Smooth muscle cell (in vitro differentiated cells): Measurements from ENCODE around the gene XYLT1. TPM values are rescaled to one million over a fixed set of nuclear protein-coding genes. Genes with fewer than 3 reads are reported as not detected.

ENCODE experiments used
- DNase-seq: peaks from one replicate; lab custom pipeline; 2025; ENCODE audit not compliant: unreplicated experiment; lab: John Stamatoyannopoulos, UW
- H2AFZ ChIP-seq: fragments of 200-600 bp; sonication (generic); 2 replicates; pipeline ENCODE4 v1.6.0; 2016; ENCODE audit warnings: antibody characterized with exemption, low read depth, mild to moderate bottlenecking
- H3F3A ChIP-seq: fragments of 200-600 bp; sonication (generic); 2 replicates; pipeline ENCODE4 v1.6.0; 2017; ENCODE audit warnings: antibody characterized with exemption, low read depth
- H3K27ac ChIP-seq: fragments of 200-600 bp; sonication (generic); 2 replicates; pipeline ENCODE4 v1.5.1; 2016; ENCODE audit warnings: low read depth, mild to moderate bottlenecking
- H3K27me3 ChIP-seq: fragments of 200-600 bp; sonication (generic); 2 replicates; pipeline ENCODE4 v1.6.1; 2016; ENCODE audit warnings: low read depth, mild to moderate bottlenecking
- H3K36me3 ChIP-seq: fragments of 200-600 bp; sonication (generic); 2 replicates; pipeline ENCODE4 v1.5.1; 2016; ENCODE audit warnings: low read depth
- H3K4me1 ChIP-seq: fragments of 200-600 bp; sonication (generic); 2 replicates; pipeline ENCODE4 v1.5.1; 2016; ENCODE audit warnings: low read depth
- H3K4me2 ChIP-seq: fragments of 200-600 bp; sonication (generic); 2 replicates; pipeline ENCODE4 v1.6.0; 2016; ENCODE audit warnings: mild to moderate bottlenecking
- H3K4me3 ChIP-seq: fragments of 200-600 bp; sonication (generic); 2 replicates; pipeline ENCODE4 v1.5.1; 2016; ENCODE audit warnings: mild to moderate bottlenecking
- H3K79me2 ChIP-seq: fragments of 200-600 bp; sonication (generic); 2 replicates; pipeline ENCODE4 v1.6.0; 2016; ENCODE audit warnings: low read depth, mild to moderate bottlenecking
- H3K9ac ChIP-seq: fragments of 200-600 bp; sonication (generic); 2 replicates; pipeline ENCODE4 v1.6.0; 2016; ENCODE audit warnings: low read depth
- H3K9me3 ChIP-seq: fragments of 200-600 bp; sonication (generic); replicated peaks from 2 replicates; pipeline ENCODE4 v1.5.1; 2016; ENCODE audit warnings: low read depth
- H4K20me1 ChIP-seq: fragments of 200-600 bp; sonication (generic); 2 replicates; pipeline ENCODE4 v1.6.0; 2016; ENCODE audit warnings: low read depth
- WGBS: methylation state at CpG from one replicate; pipeline ENCODE4 v1.1.7; 2016; ENCODE audit warnings: low lambda C conversion rate; 5-methylcytosine and 5-hydroxymethylcytosine counted together
- polyA plus RNA-seq: library from polyadenylated mRNA; unstranded; fragments of >200 nt; fragmentation: Nextera tagmentation; extraction: Ambion mirVana; gene quantifications from 2 replicates; pipeline ENCODE4 v1.2.1, GENCODE V29; 2016
- total RNA-seq: library from RNA; depleted of rRNA; stranded (reverse); fragments of >200 nt; gene quantifications from 2 replicates; pipeline ENCODE4 v1.2.3, GENCODE V29; 2014
- TF ChIP-seq, protein P1 (sequence below): fragments of 200-600 bp; sonication (generic); IDR thresholded peaks from 2 replicates; pipeline ENCODE4 v1.5.1; 2017; ENCODE audit warnings: borderline replicate concordance, mild to moderate bottlenecking, antibody characterized with exemption; ENCODE audit not compliant: insufficient read depth, poor library complexity, severe bottlenecking

Gene XYLT1
- total and polyA plus RNA-seq, 2 experiments from 2014 or later: 9.5 to 19.9 TPM

DNA sequence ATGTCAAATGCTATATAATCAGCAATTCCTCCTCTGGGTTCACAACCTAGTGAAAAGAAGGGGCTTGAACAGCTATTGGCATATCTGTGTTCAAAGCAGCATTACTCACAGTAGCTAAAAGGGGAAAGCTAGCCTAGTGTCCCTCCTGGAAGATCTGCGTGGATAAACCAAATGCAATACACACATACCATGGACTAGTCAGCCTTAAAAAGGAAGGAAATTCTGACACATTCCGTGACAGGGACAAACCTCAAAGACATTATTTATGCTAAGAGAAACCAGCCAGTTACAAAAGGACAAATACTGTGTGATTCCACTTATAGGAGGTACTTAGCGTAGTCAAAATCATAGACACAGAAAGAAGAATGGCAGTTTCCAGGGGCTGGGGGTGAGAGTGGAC, 90.1 kb downstream of the XYLT1 start:
- Histone ChIP-seq H3K4me2 (peak overlapping the region; percentile 34), H3K9ac (no peak overlapping the region), H3K27ac (peak overlapping the region; percentile 12), H3K4me3 (no peak overlapping the region), H2AFZ (no peak overlapping the region), H4K20me1 (peaks cover 94% of the 10 kb centered on the region), H3K36me3 (no peaks in the 10 kb centered on the region), H3K4me1 (peaks cover 47% of the 10 kb centered on the region), H3K79me2 (no peaks in the 10 kb centered on the region), H3K9me3 (no peaks in the 10 kb centered on the region), H3K27me3 (no peaks in the 10 kb centered on the region), H3F3A (peaks cover 12% of the 10 kb centered on the region)
- DNase-seq: no peak
- WGBS: 22% methylated on average over 3 of the region's 3 CpGs
- TF ChIP-seq, protein P1, sequence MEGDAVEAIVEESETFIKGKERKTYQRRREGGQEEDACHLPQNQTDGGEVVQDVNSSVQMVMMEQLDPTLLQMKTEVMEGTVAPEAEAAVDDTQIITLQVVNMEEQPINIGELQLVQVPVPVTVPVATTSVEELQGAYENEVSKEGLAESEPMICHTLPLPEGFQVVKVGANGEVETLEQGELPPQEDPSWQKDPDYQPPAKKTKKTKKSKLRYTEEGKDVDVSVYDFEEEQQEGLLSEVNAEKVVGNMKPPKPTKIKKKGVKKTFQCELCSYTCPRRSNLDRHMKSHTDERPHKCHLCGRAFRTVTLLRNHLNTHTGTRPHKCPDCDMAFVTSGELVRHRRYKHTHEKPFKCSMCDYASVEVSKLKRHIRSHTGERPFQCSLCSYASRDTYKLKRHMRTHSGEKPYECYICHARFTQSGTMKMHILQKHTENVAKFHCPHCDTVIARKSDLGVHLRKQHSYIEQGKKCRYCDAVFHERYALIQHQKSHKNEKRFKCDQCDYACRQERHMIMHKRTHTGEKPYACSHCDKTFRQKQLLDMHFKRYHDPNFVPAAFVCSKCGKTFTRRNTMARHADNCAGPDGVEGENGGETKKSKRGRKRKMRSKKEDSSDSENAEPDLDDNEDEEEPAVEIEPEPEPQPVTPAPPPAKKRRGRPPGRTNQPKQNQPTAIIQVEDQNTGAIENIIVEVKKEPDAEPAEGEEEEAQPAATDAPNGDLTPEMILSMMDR: no peak

DNA sequence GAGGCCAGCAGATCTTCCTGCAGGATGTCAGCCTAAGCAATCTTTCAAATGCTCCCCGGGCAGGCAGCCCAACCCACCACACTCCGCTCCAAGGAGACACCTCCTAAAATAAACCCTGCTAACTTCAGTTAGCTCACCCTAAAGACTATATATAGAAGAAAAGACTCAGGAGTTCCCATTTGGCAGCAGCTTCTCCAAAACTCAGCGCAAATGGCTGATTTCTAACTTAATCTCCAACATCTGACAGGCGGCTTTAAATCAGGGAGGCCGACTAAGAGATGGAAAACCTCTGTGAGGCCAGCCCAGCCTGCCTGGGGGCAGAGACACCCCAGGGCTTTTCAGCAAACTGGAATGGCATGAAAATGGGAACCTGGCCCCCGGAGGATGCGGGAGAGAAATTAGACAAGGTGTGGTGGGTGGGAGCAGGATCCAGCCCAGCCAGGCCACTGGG, 91.6 kb downstream of the XYLT1 start:
- Histone ChIP-seq H3K9me3 (no peaks in the 10 kb centered on the region), H4K20me1 (peaks cover 96% of the 10 kb centered on the region), H3K27me3 (no peaks in the 10 kb centered on the region), H3F3A (peaks cover 17% of the 10 kb centered on the region), H3K4me3 (no peak overlapping the region), H2AFZ (no peak overlapping the region), H3K36me3 (no peaks in the 10 kb centered on the region), H3K9ac (no peak overlapping the region), H3K4me2 (peak overlapping the region; percentile 55), H3K4me1 (peaks cover 44% of the 10 kb centered on the region), H3K27ac (peak overlapping the region; percentile 5), H3K79me2 (no peaks in the 10 kb centered on the region)
- WGBS: 15% methylated on average over 7 of the region's 7 CpGs
- no peak for DNase-seq
- TF ChIP-seq, protein P1: no peak

DNA sequence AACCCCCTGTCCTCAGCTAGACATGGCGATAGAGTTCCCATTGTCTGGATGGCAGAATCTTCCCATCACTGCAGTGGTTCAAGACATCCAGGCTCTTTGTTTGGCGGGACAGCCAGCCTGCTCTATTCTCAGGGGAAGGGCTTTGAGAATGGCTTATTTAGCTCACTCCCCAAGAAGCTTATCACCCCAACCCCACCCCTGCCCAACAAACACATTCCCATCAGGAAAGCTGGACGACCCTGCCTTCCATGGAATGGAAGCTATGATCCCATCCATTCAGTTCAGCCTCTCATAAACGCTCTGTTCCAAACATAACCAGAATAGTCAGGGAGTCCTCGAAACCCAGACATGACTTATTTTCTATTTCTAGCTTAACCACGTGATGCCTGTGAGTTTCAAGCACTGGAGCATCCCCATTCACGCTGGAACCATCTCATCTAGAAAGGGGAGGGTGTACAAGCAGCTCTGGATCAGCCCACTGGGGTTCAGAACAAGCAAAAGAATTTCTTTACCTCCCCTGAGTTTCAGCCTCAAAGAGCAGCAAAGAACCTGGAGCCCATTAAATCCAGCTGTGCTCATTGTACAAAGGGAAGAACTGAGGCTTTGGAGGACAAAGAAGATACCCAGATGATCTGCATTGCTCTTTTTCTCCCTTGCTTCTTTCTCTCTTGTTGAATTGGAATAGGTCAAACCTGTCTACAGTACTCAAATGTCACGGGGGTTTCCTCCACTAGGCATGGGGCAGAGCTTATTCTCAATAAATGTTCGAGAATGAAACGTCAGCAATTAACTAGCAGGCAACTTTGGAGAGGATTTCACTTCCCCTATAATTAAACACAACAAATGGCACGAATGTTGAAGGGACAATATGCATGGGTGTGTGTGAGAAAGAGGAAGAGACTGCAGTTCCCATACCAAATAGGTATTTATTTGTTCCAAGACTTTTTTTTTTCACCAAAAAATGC, 93.1 kb downstream of the XYLT1 start:
- Histone ChIP-seq H3K36me3 (no peaks in the 10 kb centered on the region), H3K4me1 (peaks cover 35% of the 10 kb centered on the region), H3K27ac (no peak overlapping the region), H3K4me2 (peak overlapping the region; percentile 6), H3K9ac (no peak overlapping the region), H3K9me3 (no peaks in the 10 kb centered on the region), H3K79me2 (no peaks in the 10 kb centered on the region), H3K4me3 (no peak overlapping the region), H4K20me1 (peaks cover 96% of the 10 kb centered on the region), H2AFZ (no peak overlapping the region), H3K27me3 (no peaks in the 10 kb centered on the region), H3F3A (peaks cover 10% of the 10 kb centered on the region)
- DNase-seq: no peak
- 55% methylated on average over 11 of the region's 11 CpGs for WGBS
- TF ChIP-seq, protein P1: no peak
